Stimulated activated memory B cell treated with anti-CD40 and anti-IgM and Interleukin-4, amounts not matched to agents 10 μg/mL and 1 μg/mL and 100 μg/mL, for 72 hours (primary cell): ENCODE results near the gene SUV39H1.
"Not testable (repeated sequence)": the region's sequence is repeated elsewhere in the genome, so short reads cannot be mapped to it uniquely, and the experiment has no call there.

Source experiments
- ATAC-seq: fragments of 150-1000 bp; cut with Tn5 transposase; 2 replicates; pipeline ENCODE4 v1.10.0; 2021
- H3K27ac Mint-ChIP-seq: one replicate; pipeline ENCODE4 v1.8.0; 2022; ENCODE audit warnings: mild to moderate bottlenecking, mixed read lengths
- H3K27me3 Mint-ChIP-seq: one replicate; pipeline ENCODE4 v1.8.0; 2022; ENCODE audit warnings: mixed read lengths
- H3K36me3 Mint-ChIP-seq: one replicate; pipeline ENCODE4 v1.8.0; 2022; ENCODE audit warnings: mixed read lengths
- H3K4me1 Mint-ChIP-seq: one replicate; pipeline ENCODE4 v1.8.0; 2022; ENCODE audit warnings: mixed read lengths
- H3K4me3 Mint-ChIP-seq: one replicate; pipeline ENCODE4 v1.8.0; 2022; ENCODE audit warnings: mild to moderate bottlenecking, moderate library complexity, mixed read lengths
- H3K9me3 Mint-ChIP-seq: one replicate; pipeline ENCODE4 v1.8.0; 2022; ENCODE audit warnings: mixed read lengths

The SUV39H1 gene, protein sequence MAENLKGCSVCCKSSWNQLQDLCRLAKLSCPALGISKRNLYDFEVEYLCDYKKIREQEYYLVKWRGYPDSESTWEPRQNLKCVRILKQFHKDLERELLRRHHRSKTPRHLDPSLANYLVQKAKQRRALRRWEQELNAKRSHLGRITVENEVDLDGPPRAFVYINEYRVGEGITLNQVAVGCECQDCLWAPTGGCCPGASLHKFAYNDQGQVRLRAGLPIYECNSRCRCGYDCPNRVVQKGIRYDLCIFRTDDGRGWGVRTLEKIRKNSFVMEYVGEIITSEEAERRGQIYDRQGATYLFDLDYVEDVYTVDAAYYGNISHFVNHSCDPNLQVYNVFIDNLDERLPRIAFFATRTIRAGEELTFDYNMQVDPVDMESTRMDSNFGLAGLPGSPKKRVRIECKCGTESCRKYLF

DNA sequence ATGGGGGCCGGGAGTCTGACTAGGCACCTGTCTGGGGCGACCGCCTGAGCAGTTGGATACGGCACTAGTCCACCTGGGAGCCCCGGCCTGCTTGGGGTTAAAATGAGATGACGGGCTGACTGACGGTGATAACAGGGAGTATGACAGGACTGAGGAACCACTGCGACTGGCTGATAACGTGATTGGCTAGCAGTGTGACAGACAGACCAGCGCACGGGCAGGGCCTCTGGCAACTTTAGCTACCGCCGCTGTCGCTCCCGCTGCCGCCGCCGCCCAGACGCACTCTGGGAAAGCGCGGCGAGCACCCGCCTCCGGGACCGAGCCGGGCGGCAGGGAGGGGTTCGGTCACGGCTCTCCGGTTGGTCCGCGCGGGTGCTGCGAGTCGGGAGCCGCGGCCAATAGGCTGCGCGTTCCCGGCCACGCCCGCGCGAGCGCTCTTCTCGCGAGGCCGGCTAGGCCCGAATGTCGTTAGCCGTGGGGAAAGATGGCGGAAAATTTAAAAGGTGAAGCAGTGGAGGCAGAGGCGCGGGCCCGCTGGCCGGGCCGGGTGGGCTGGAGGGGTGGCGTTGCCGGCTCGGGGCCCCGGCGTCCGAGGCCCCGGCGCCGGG, at the start of gene SUV39H1:
SUV39H1 (plus strand) TSS at position 434 of the 608 bp plus-strand sequence; CDS start at position 485, 51 bp downstream.
- Mint-ChIP-seq H3K36me3 (peaks cover 8% of the 10 kb centered on the region), H3K9me3 (no peaks in the 10 kb centered on the region), H3K4me3 (peak within 1 kb of the TSS; percentile 86), H3K27ac (peak within 1 kb of the TSS; percentile 91), H3K27me3 (no peaks in the 10 kb centered on the region), H3K4me1 (peaks cover 16% of the 10 kb centered on the region)
- ATAC-seq: peak; percentile 98

DNA sequence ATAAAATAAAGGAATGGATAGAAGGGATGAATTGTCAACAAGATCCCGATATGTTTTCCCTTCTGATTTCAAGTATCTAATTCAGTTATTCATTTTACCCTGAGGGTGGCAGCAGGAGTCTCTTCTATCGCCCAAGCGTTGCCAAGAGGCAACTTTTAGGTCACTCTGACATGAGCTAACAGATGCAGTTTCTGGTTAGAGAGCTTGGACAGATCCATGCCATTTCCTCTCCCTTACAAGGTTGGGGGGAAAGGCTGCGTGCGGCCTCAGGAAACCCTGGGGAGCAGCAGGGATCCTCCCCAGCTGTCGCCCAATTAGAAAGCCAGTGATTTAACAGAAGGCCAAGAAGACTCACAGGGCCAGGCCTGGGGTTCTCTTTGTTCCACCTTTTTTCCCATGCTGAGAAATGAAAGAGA, 48.2 kb upstream of the SUV39H1 start:
- H3K36me3 Mint-ChIP-seq: no peaks in the 10 kb centered on the region
- H3K4me3 Mint-ChIP-seq: no peak overlapping the region
- H3K4me1 Mint-ChIP-seq: no peaks in the 10 kb centered on the region
- H3K27ac Mint-ChIP-seq: no peak overlapping the region
- H3K9me3 Mint-ChIP-seq: no peaks in the 10 kb centered on the region
- peak; percentile 47 for ATAC-seq
- no peaks in the 10 kb centered on the region for H3K27me3 Mint-ChIP-seq

DNA sequence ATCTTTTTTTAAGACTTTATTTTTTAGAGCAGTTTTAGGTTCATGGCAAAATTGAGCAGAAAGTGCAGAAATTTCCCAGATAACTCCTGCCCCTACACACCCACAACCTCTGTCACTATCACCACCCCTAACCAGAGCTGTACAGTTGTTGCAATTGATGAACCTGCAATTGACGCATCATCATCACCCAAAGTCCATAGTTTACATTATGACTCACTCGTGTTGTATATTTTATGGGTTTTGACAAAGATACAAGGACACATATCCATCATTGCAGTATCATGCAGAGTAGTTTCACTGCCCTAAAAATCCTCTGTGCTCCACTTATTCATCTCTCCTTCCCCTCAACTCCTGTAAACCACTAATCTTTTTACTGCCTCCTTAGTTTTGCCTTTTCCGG, 47.4 kb upstream of the SUV39H1 start:
- Mint-ChIP-seq H3K27me3 (no peaks in the 10 kb centered on the region), H3K27ac (no peak overlapping the region), H3K36me3 (no peaks in the 10 kb centered on the region), H3K4me3 (no peak overlapping the region), H3K4me1 (no peaks in the 10 kb centered on the region), H3K9me3 (no peaks in the 10 kb centered on the region)
- ATAC-seq: no peak

DNA sequence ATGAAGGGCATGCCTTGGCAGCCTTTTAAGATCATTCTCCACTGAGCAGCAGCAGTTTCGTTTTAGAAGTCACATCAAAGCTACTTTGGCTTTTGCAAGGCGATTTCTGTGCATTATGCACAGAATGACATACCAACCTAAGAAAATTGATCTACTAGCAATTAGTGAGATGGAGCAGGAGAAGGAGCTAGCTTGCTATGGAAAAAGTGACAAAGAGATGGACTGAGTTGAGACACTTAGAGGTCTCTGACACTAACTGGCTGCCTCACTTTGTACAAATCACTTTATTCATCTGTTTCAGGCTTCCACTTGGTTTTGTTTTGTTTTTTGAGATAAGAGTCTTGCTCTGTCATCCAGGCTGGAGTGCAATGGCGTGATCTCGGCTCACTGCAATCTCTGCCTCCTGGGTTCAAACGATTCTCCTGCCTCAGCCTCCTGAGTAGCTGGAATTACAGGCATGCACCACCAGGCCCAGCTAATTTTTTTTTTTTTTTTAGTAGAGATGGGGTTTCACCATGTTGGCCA, 44.4 kb upstream of the SUV39H1 start:
- H3K36me3 Mint-ChIP-seq, ATAC-seq, H3K9me3 Mint-ChIP-seq, H3K27me3 Mint-ChIP-seq, H3K4me1 Mint-ChIP-seq, H3K4me3 Mint-ChIP-seq, H3K27ac Mint-ChIP-seq: not testable (repeated sequence)

GRCh38 chrX:48654746-48655145, 41.8 kb upstream of the SUV39H1 start:
- not testable (repeated sequence) for H3K27me3 Mint-ChIP-seq, H3K4me1 Mint-ChIP-seq, H3K27ac Mint-ChIP-seq, H3K36me3 Mint-ChIP-seq, ATAC-seq, H3K4me3 Mint-ChIP-seq, H3K9me3 Mint-ChIP-seq

DNA sequence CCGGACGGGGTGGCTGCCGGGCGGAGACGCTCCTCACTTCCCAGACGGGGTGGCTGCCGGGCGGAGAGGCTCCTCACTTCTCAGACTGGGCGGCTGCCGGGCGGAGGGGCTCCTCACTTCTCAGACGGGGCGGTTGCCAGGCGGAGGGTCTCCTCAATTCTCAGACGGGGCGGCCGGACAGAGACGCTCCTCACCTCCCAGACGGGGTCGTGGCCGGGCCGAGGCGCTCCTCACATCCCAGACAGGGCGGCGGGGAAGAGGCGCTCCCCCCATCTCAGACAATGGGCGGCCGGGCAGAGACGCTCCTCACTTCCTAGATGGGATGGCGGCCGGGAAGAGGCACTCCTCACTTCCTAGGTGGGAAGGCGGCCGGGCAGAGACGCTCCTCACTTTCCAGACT, 36.8 kb upstream of the SUV39H1 start:
- not testable (repeated sequence) for H3K27ac Mint-ChIP-seq

GRCh38 chrX:48663241-48663640, 33.3 kb upstream of the SUV39H1 start:
- peaks cover 5% of the 10 kb centered on the region for H3K4me1 Mint-ChIP-seq
- no peak for ATAC-seq

More for the DNA sequence above, 36.8 kb upstream of the SUV39H1 start:
- H3K27me3 Mint-ChIP-seq, H3K4me3 Mint-ChIP-seq, H3K9me3 Mint-ChIP-seq, H3K4me1 Mint-ChIP-seq, H3K36me3 Mint-ChIP-seq, ATAC-seq: not testable (repeated sequence)

GRCh38 chrX:48664156-48664555, 32.4 kb upstream of the SUV39H1 start:
- H3K4me1 Mint-ChIP-seq: peaks cover 5% of the 10 kb centered on the region
- no peaks in the 10 kb centered on the region for H3K9me3 Mint-ChIP-seq
- no peaks in the 10 kb centered on the region for H3K27me3 Mint-ChIP-seq
- no peak overlapping the region for H3K27ac Mint-ChIP-seq
- no peaks in the 10 kb centered on the region for H3K36me3 Mint-ChIP-seq
- no peak for ATAC-seq
- no peak overlapping the region for H3K4me3 Mint-ChIP-seq

More at GRCh38 chrX:48663241-48663640, 33.3 kb upstream of the SUV39H1 start:
- no peaks in the 10 kb centered on the region for H3K27me3 Mint-ChIP-seq
- H3K9me3 Mint-ChIP-seq: no peaks in the 10 kb centered on the region
- no peak overlapping the region for H3K4me3 Mint-ChIP-seq
- no peak overlapping the region for H3K27ac Mint-ChIP-seq
- no peaks in the 10 kb centered on the region for H3K36me3 Mint-ChIP-seq

GRCh38 chrX:48665991-48666390, 30.5 kb upstream of the SUV39H1 start:
- no peak overlapping the region for H3K4me3 Mint-ChIP-seq
- ATAC-seq: no peak
- H3K4me1 Mint-ChIP-seq: peaks cover 4% of the 10 kb centered on the region
- no peaks in the 10 kb centered on the region for H3K9me3 Mint-ChIP-seq
- no peaks in the 10 kb centered on the region for H3K36me3 Mint-ChIP-seq
- H3K27ac Mint-ChIP-seq: no peak overlapping the region
- H3K27me3 Mint-ChIP-seq: no peaks in the 10 kb centered on the region

- Mint-ChIP-seq H3K27ac (no peak overlapping the region), H3K4me1 (no peaks in the 10 kb centered on the region), H3K27me3 (no peaks in the 10 kb centered on the region), H3K4me3 (no peak overlapping the region), H3K9me3 (no peaks in the 10 kb centered on the region), H3K36me3 (no peaks in the 10 kb centered on the region)
- ATAC-seq: no peak
These were observed 29.9 kb upstream of the SUV39H1 start for GRCh38 chrX:48666649-48667048.

GRCh38 chrX:48667509-48667908, 29.0 kb upstream of the SUV39H1 start:
- H3K27me3 Mint-ChIP-seq: no peaks in the 10 kb centered on the region
- no peak for ATAC-seq
- no peaks in the 10 kb centered on the region for H3K36me3 Mint-ChIP-seq
- H3K9me3 Mint-ChIP-seq: no peaks in the 10 kb centered on the region
- no peaks in the 10 kb centered on the region for H3K4me1 Mint-ChIP-seq
- no peak overlapping the region for H3K4me3 Mint-ChIP-seq
- H3K27ac Mint-ChIP-seq: no peak overlapping the region

DNA sequence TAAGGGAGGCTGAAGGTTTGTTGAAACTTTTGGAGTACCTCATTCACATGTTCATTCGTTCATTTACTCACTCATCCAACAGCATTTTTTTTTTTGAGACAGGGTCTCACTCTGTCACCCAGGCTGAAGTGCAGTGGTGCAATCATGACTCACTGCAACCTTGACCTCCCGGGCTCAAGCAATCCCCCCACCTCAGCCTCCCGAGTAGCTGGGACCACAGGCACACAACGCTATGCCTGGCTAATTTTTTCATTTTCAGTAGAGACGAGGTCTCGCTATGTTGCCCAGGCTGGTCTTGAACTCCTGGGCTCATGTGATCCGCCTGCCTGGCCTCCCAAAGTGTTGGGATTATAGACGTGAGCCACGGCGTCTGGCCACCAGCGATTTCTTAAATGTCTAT, 28.3 kb upstream of the SUV39H1 start:
- not testable (repeated sequence) for H3K27ac Mint-ChIP-seq, H3K9me3 Mint-ChIP-seq, H3K4me1 Mint-ChIP-seq, H3K4me3 Mint-ChIP-seq, ATAC-seq, H3K27me3 Mint-ChIP-seq, H3K36me3 Mint-ChIP-seq

DNA sequence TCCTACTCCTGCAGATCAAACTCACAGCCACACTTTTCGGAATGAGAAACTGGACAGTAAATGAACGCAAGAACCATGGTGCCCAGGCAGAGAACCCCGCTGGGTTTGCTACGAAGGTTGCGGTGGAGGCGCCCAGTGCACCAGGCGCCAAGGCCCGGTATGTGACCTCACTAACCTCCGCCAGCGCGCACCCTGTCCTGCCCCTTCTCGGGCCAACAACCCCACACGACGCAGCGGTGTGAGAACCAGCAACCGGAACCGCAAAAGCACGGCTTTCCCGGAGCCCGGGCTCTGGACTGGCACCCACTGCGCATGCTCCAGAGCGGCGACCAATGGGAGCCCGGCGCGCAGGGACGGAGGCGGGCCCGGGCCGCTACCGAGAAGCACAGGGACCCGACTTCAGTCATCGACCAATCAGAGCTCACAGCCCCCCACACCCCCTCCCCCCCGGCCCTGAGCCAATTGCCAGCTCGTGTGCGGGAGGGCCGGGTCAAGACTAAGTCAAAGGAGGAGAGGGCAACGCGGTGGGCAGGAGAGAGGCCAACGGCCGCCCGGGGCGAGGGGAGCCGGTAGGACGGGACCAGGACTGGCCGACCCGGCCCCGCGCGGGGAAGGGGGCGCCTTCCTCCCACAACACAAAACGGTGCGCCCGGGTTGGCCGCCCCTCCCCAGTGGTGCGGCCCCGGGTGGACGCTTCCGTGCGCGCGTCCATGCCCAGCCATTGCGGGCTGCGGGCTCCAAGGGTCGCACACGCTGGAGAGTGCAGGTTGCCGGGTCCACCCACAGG, 20.2 kb upstream of the SUV39H1 start:
- Mint-ChIP-seq H3K9me3 (no peaks in the 10 kb centered on the region), H3K4me1 (peaks cover 23% of the 10 kb centered on the region), H3K4me3 (peak overlapping the region; percentile 84), H3K27me3 (no peaks in the 10 kb centered on the region), H3K36me3 (no peaks in the 10 kb centered on the region), H3K27ac (peak overlapping the region; percentile 90)
- ATAC-seq: peak; percentile 98

- Mint-ChIP-seq H3K27ac (peak overlapping the region; percentile 90), H3K36me3 (no peaks in the 10 kb centered on the region), H3K27me3 (no peaks in the 10 kb centered on the region), H3K4me1 (peaks cover 23% of the 10 kb centered on the region), H3K9me3 (no peaks in the 10 kb centered on the region), H3K4me3 (peak overlapping the region; percentile 84)
- peak; percentile 53 for ATAC-seq
These were observed 19.7 kb upstream of the SUV39H1 start for GRCh38 chrX:48676893-48677270.

- H3K27me3 Mint-ChIP-seq: no peaks in the 10 kb centered on the region
- H3K9me3 Mint-ChIP-seq: no peaks in the 10 kb centered on the region
- ATAC-seq: no peak
- peak overlapping the region; percentile 90 for H3K27ac Mint-ChIP-seq
- H3K4me1 Mint-ChIP-seq: peaks cover 29% of the 10 kb centered on the region
- no peaks in the 10 kb centered on the region for H3K36me3 Mint-ChIP-seq
- peak overlapping the region; percentile 84 for H3K4me3 Mint-ChIP-seq
These were observed 19.0 kb upstream of the SUV39H1 start for GRCh38 chrX:48677516-48677915.
